GM12865 (cell line): ENCODE results near the gene TMEM126A.

Experiments used
- DNase-seq: peaks from one replicate; pipeline ENCODE4 v3.0.0; 2010; ENCODE audit warnings: low read depth
- H3K4me3 ChIP-seq: 2 replicates; pipeline ENCODE4 v1.5.1; 2011; ENCODE audit warnings: mild to moderate bottlenecking, low read depth, low read length, control low read depth
- CTCF ChIP-seq: IDR thresholded peaks from 2 replicates; pipeline ENCODE4 v1.5.1; 2011; ENCODE audit warnings: low read length, control low read depth, low read depth, inconsistent platforms; ENCODE audit not compliant: insufficient read depth; ENCODE audit errors: missing control alignments

The TMEM126A gene

GRCh38 chr11:85661972-85662664 is 14.4 kb downstream of the TMEM126A start:
- TF ChIP-seq CTCF = no peak

GRCh38 chr11:85663080-85663752 is 15.4 kb downstream of the TMEM126A start:
- no peak for TF ChIP-seq CTCF
- H3K4me3 ChIP-seq = peak overlapping the region; percentile 75
- no peak for DNase-seq

More at GRCh38 chr11:85661972-85662664, 14.4 kb downstream of the TMEM126A start:
- peak overlapping the region; percentile 75 for H3K4me3 ChIP-seq
- no peak for DNase-seq

- DNase-seq = peak; percentile 89
- H3K4me3 ChIP-seq = peak overlapping the region; percentile 75
- peak; percentile 61 for TF ChIP-seq CTCF
Observed at GRCh38 chr11:85663753-85664614, 16.2 kb downstream of the TMEM126A start.

GRCh38 chr11:85664615-85665481 is 17.1 kb downstream of the TMEM126A start, which contains the start of gene CREBZF:
Gene CREBZF, minus strand, starts transcription at chr11:85665129. Its CDS starts 254 bp downstream, at chr11:85664875.
- H3K4me3 ChIP-seq = peak within 1 kb of the TSS; percentile 75
- no peak for TF ChIP-seq CTCF
- peak; percentile 96 for DNase-seq

- H3K4me3 ChIP-seq = no peak overlapping the region
- no peak for TF ChIP-seq CTCF
- no peak for DNase-seq
Observed at GRCh38 chr11:85665733-85666132, 18.0 kb downstream of the TMEM126A start.

GRCh38 chr11:85666687-85667086 is 18.9 kb downstream of the TMEM126A start:
- no peak for TF ChIP-seq CTCF
- DNase-seq = no peak
- H3K4me3 ChIP-seq = no peak overlapping the region
